ENCODE results near the gene BBC3.

Gene BBC3

GRCh38 chr19:47230054-47230920 is 712 bp downstream of the BBC3 start:
- DNase-seq: no peak

- DNase-seq: no peak
Measured at GRCh38 chr19:47229676-47230053, 1.3 kb downstream of the BBC3 start.

GRCh38 chr19:47228937-47229675 is 1.9 kb downstream of the BBC3 start:
- peak in 1 of 2 experiments; percentile 5 for DNase-seq

- DNase-seq: no peak
Measured at GRCh38 chr19:47228168-47228936, 2.6 kb downstream of the BBC3 start.

- no peak for DNase-seq
Measured at GRCh38 chr19:47227352-47228167, 3.4 kb downstream of the BBC3 start.

- DNase-seq: no peak
Measured at GRCh38 chr19:47226426-47227351, 4.3 kb downstream of the BBC3 start.

- peak in 1 of 2 experiments; percentile 41 for DNase-seq
Measured at GRCh38 chr19:47225746-47226425, 5.1 kb downstream of the BBC3 start.

- no peak for DNase-seq
Measured at GRCh38 chr19:47221890-47222289, 9.1 kb downstream of the BBC3 start.

GRCh38 chr19:47221080-47221841 is 9.7 kb downstream of the BBC3 start:
- DNase-seq: no peak

- no peak for DNase-seq
Measured at GRCh38 chr19:47215581-47215980, 15.4 kb downstream of the BBC3 start.

- DNase-seq: peak in 1 of 2 experiments; percentile 68
Measured at GRCh38 chr19:47210689-47211316, 20.2 kb downstream of the BBC3 start.

- no peak for DNase-seq
Measured at GRCh38 chr19:47210180-47210490, 20.9 kb downstream of the BBC3 start.

GRCh38 chr19:47209319-47210179 is 21.4 kb downstream of the BBC3 start:
- no peak for DNase-seq

- no peak for DNase-seq
Measured at GRCh38 chr19:47203254-47203653, 27.7 kb downstream of the BBC3 start.

GRCh38 chr19:47200530-47200929 is 30.5 kb downstream of the BBC3 start:
- DNase-seq: no peak

- DNase-seq: no peak
Measured at GRCh38 chr19:47197141-47197540, 33.9 kb downstream of the BBC3 start.

GRCh38 chr19:47195434-47195833 is 35.6 kb downstream of the BBC3 start:
- DNase-seq: no peak

- no peak for DNase-seq
Measured at GRCh38 chr19:47190167-47190727, 40.8 kb downstream of the BBC3 start.
